HepG2 (cell line): ENCODE results near the gene MAGIX. TPM values are rescaled to one million over a fixed set of nuclear protein-coding genes. Genes with fewer than 3 reads are reported as not detected.

Experiments
- ADNP ChIP-seq: sonication (generic); formaldehyde crosslinking; IDR thresholded peaks from 2 replicates; pipeline ENCODE4 v1.4.0; 2020; ENCODE audit warnings: missing genetic modification reagents
- ARID2 ChIP-seq: sonication (generic); formaldehyde crosslinking; IDR thresholded peaks from 2 replicates; pipeline ENCODE4 v1.8.1; 2022; ENCODE audit warnings: mild to moderate bottlenecking, missing genetic modification reagents, borderline replicate concordance
- ATF1 ChIP-seq: IDR thresholded peaks from 2 replicates; pipeline ENCODE4 v1.6.1; 2016; ENCODE audit warnings: mild to moderate bottlenecking, control low read depth
- CHD2 ChIP-seq: IDR thresholded peaks from 2 replicates; pipeline ENCODE4 v1.6.1; 2011; ENCODE audit warnings: low read depth, low read length, improper control_type of control experiment
- HDAC1 ChIP-seq: sonication (generic); formaldehyde crosslinking; IDR thresholded peaks from 2 replicates; pipeline ENCODE4 v1.5.1; 2020; ENCODE audit warnings: mild to moderate bottlenecking, missing genetic modification reagents
- HHEX ChIP-seq: IDR thresholded peaks from 2 replicates; pipeline ENCODE4 v1.6.1; 2016; ENCODE audit warnings: control low read depth
- LCORL ChIP-seq, 2 experiments: fragments of 450-650 bp in 1 of 2; sonication (generic) in 1 of 2; formaldehyde crosslinking in 1 of 2; IDR thresholded peaks; 2 replicates each; pipeline versions ENCODE4 v1.5.0 to v1.6.1; 2017 to 2020; ENCODE audit warnings: antibody characterized with exemption in 1 of 2, missing genetic modification reagents in 1 of 2
- MXI1 ChIP-seq: IDR thresholded peaks from 3 replicates; pipeline ENCODE4 v1.6.1; 2012; ENCODE audit warnings: low read depth, low read length, inconsistent platforms, borderline replicate concordance
- NR2C2 ChIP-seq: sonication (generic); formaldehyde crosslinking; IDR thresholded peaks from 2 replicates; pipeline ENCODE4 v1.4.0; 2020; ENCODE audit warnings: missing genetic modification reagents, mild to moderate bottlenecking, moderate library complexity, borderline replicate concordance
- PHF20 ChIP-seq: sonication (generic); formaldehyde crosslinking; IDR thresholded peaks from 2 replicates; pipeline ENCODE4 v1.5.0; 2020; ENCODE audit warnings: mild to moderate bottlenecking, missing genetic modification reagents
- RXRA ChIP-seq: sonication (generic); formaldehyde crosslinking; IDR thresholded peaks from 2 replicates; pipeline ENCODE4 v1.5.1; 2020; ENCODE audit warnings: missing genetic modification reagents
- SP1 ChIP-seq, 2 experiments: fragments of 450-650 bp in 1 of 2; sonication (generic) in 1 of 2; formaldehyde crosslinking in 1 of 2; IDR thresholded peaks; 2 replicates each; pipeline versions ENCODE4 v1.4.0 to v1.6.1; 2016 to 2020; ENCODE audit warnings: missing genetic modification reagents in 1 of 2
- TBX3 ChIP-seq: fragments of 450-650 bp; IDR thresholded peaks from 2 replicates; pipeline ENCODE4 v1.6.1; 2017; ENCODE audit warnings: antibody characterized with exemption, mild to moderate bottlenecking, inconsistent platforms, borderline replicate concordance
- ZNF253 ChIP-seq: sonication (generic); formaldehyde crosslinking; IDR thresholded peaks from 2 replicates; pipeline ENCODE4 v1.8.0; 2022; ENCODE audit warnings: mild to moderate bottlenecking, missing genetic modification reagents, borderline replicate concordance
- ZNF382 ChIP-seq: sonication (generic); formaldehyde crosslinking; IDR thresholded peaks from 2 replicates; pipeline ENCODE4 v1.5.0; 2020; ENCODE audit warnings: missing genetic modification reagents, mild to moderate bottlenecking, borderline replicate concordance
- ZSCAN25 ChIP-seq: sonication (generic); formaldehyde crosslinking; IDR thresholded peaks from 2 replicates; pipeline ENCODE4 v1.8.0; 2022; ENCODE audit warnings: mild to moderate bottlenecking, missing genetic modification reagents
- polyA plus RNA-seq, 8 experiments: library from polyadenylated mRNA; depleted of rRNA in 3 of 8; stranded (reverse) in 7 of 8; unstranded in 1 of 8; fragments of >200 nt; fragmentation: Illumina TruSeq in 4 of 8; extraction: Trizol in 4 of 8; gene quantifications; 2 replicates each; pipeline versions ENCODE4 v1.2.1 to v1.2.3, GENCODE V29; 2011 to 2016; ENCODE audit warnings: low read depth in 4 of 8, missing spikeins in 1 of 8, mixed read lengths in 1 of 8; ENCODE audit not compliant: insufficient read depth in 1 of 8
- total RNA-seq, 5 experiments: library from RNA; depleted of rRNA; stranded (reverse); fragments of >200 nt; fragmentation: Illumina TruSeq; extraction: Trizol; gene quantifications; 2 replicates each; pipeline ENCODE4 v1.2.3, GENCODE V29; 2016; ENCODE audit warnings: low read depth in 1 of 5
- TF ChIP-seq, protein P1 (sequence below): sonication (generic); formaldehyde crosslinking; IDR thresholded peaks from one replicate; pipeline ENCODE4 v1.5.1; 2020; ENCODE audit warnings: mild to moderate bottlenecking, missing genetic modification reagents; ENCODE audit errors: not compliant biosample characterization
- TF ChIP-seq, protein P2 (sequence below): sonication (generic); formaldehyde crosslinking; IDR thresholded peaks from 2 replicates; pipeline ENCODE4 v1.8.0; 2022; ENCODE audit warnings: missing genetic modification reagents, low read depth, mild to moderate bottlenecking, borderline replicate concordance
- TF ChIP-seq, protein P3 (sequence below): sonication (generic); formaldehyde crosslinking; IDR thresholded peaks from 2 replicates; pipeline ENCODE4 v1.8.0; 2022; ENCODE audit warnings: mild to moderate bottlenecking, missing genetic modification reagents, borderline replicate concordance

The MAGIX gene
- total and polyA plus RNA-seq, 2 of the 13 experiments (the other 11 are each of a cell fraction or from before 2014, with no cell fraction given), result 0.63 to 1.2 TPM

DNA sequence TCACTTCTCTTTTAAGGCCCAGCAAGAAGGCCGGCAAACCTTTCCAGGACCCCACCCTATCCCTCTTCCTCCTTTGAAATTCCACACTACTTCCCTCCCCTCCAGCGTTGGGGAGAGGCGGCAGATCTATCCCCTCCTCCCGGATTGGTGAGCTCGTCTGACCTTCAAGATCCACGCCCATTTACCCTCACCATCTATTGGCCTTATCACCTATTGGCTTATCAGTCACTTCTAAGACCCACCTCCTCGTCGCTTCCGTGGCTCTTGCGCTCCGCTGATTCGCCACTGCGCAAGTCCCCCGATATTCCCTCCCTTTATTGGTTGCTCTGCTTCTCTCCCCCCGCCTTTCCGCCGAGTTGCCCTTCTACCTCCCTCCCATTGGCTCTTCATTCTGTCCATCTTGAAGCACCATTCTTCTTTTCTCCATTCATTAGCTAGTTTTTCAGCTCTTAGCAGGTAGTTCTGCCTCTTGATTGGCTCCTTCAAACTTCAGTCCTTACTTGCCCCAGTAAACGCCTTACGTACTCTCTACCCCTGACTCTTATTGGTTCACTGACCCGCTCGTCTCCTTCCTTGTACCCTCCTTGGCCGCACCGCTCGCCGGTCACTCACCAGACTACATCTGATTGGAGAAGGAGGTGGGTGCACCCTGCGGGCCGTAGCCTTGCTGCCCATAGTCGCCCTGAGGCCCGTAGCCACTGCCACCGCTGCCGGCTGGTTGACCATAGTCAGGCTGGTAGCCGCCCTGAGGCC lies 28.4 kb downstream of the MAGIX start (continued):
- peak; percentile 41; the same call in 1 of the 2 replicates for TF ChIP-seq HDAC1 (CRISPR knock-in tag)
- peak; percentile 66; the same call in 1 of the 2 replicates for TF ChIP-seq TBX3
- peak; percentile 82; the same call in 1 of the 2 replicates for TF ChIP-seq ZSCAN25 (CRISPR knock-in tag)
- TF ChIP-seq, protein P1, sequence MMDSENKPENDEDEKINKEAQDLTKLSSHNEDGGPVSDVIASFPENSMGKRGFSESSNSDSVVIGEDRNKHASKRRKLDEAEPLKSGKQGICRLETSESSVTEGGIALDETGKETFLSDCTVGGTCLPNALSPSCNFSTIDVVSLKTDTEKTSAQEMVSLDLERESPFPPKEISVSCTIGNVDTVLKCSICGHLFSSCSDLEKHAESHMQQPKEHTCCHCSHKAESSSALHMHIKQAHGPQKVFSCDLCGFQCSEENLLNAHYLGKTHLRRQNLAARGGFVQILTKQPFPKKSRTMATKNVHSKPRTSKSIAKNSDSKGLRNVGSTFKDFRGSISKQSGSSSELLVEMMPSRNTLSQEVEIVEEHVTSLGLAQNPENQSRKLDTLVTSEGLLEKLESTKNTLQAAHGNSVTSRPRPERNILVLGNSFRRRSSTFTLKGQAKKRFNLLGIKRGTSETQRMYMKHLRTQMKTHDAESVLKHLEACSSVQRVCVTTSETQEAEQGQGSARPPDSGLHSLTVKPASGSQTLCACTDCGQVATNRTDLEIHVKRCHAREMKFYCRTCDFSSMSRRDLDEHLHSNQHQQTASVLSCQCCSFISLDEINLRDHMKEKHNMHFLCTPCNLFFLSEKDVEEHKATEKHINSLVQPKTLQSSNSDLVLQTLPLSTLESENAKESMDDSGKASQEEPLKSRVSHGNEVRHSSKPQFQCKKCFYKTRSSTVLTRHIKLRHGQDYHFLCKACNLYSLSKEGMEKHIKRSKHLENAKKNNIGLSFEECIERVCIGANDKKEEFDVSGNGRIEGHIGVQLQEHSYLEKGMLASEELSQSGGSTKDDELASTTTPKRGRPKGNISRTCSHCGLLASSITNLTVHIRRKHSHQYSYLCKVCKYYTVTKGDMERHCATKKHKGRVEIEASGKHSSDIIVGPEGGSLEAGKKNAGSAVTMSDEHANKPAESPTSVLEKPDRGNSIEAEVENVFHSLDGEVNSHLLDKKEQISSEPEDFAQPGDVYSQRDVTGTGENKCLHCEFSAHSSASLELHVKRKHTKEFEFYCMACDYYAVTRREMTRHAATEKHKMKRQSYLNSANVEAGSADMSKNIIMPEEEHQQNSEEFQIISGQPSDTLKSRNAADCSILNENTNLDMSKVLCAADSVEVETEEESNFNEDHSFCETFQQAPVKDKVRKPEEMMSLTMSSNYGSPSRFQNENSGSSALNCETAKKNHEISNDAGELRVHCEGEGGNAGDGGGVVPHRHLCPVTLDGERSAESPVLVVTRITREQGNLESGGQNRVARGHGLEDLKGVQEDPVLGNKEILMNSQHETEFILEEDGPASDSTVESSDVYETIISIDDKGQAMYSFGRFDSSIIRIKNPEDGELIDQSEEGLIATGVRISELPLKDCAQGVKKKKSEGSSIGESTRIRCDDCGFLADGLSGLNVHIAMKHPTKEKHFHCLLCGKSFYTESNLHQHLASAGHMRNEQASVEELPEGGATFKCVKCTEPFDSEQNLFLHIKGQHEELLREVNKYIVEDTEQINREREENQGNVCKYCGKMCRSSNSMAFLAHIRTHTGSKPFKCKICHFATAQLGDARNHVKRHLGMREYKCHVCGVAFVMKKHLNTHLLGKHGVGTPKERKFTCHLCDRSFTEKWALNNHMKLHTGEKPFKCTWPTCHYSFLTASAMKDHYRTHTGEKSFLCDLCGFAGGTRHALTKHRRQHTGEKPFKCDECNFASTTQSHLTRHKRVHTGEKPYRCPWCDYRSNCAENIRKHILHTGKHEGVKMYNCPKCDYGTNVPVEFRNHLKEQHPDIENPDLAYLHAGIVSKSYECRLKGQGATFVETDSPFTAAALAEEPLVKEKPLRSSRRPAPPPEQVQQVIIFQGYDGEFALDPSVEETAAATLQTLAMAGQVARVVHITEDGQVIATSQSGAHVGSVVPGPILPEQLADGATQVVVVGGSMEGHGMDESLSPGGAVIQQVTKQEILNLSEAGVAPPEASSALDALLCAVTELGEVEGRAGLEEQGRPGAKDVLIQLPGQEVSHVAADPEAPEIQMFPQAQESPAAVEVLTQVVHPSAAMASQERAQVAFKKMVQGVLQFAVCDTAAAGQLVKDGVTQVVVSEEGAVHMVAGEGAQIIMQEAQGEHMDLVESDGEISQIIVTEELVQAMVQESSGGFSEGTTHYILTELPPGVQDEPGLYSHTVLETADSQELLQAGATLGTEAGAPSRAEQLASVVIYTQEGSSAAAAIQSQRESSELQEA (CRISPR knock-in tag), result no peak
- TF ChIP-seq CHD2, result peak; percentile 64; the same call in 1 of the 2 replicates
- TF ChIP-seq HHEX (CRISPR knock-in tag), result no peak
- TF ChIP-seq PHF20 (CRISPR knock-in tag), result peak; percentile 69
- no peak for TF ChIP-seq ARID2 (CRISPR knock-in tag)
- TF ChIP-seq MXI1, result peak; percentile 17; the same call in 1 of the 3 replicates
- peak; percentile 92 for TF ChIP-seq ATF1 (CRISPR knock-in tag)
- TF ChIP-seq ZNF382 (CRISPR knock-in tag), result no peak
- TF ChIP-seq SP1 (IDR thresholded peaks at IDR 0.05), result no peak
- TF ChIP-seq SP1 (CRISPR knock-in tag; IDR thresholded peaks at IDR 0.05), result peak; percentile 20; the same call in 1 of the 2 replicates
- 0 out of 2 replicates have a peak, but pooled peaks have one; percentile 15 for TF ChIP-seq RXRA (CRISPR knock-in tag)
- TF ChIP-seq LCORL (IDR thresholded peaks at IDR 0.05), result no peak
- peak; percentile 38; the same call in 1 of the 2 replicates for TF ChIP-seq LCORL (CRISPR knock-in tag; IDR thresholded peaks at IDR 0.05)
- TF ChIP-seq, protein P2, sequence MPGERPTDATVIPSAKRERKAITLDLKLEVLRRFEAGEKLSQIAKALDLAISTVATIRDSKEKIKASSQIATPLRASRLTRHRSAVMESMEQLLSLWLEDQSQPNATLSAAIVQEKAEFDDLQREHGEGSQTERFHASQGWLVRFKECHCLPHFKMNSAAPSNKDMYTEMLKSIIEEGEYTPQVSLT, result no peak
- no peak for TF ChIP-seq ZNF253
- TF ChIP-seq, protein P3, sequence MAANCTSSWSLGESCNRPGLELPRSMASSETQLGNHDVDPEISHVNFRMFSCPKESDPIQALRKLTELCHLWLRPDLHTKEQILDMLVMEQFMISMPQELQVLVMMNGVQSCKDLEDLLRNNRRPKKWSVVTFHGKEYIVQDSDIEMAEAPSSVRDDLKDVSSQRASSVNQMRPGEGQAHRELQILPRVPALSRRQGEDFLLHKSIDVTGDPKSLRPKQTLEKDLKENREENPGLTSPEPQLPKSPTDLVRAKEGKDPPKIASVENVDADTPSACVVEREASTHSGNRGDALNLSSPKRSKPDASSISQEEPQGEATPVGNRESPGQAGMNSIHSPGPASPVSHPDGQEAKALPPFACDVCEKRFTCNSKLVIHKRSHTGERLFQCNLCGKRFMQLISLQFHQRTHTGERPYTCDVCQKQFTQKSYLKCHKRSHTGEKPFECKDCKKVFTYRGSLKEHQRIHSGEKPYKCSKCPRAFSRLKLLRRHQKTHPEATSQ (CRISPR knock-in tag), result no peak
- peak; percentile 53 for TF ChIP-seq NR2C2 (CRISPR knock-in tag)
- TF ChIP-seq ADNP (CRISPR knock-in tag), result no peak
